SU-DHL-6 (cell line): ENCODE results near the gene OTOF.

Experiments
- H2AFZ ChIP-seq: fragments of 200-600 bp; sonication (generic); 2 replicates; pipeline ENCODE4 v1.6.1; 2014; ENCODE audit warnings: low read depth, mild to moderate bottlenecking, moderate library complexity, mixed read lengths, antibody characterized with exemption, low read length; ENCODE audit not compliant: severe bottlenecking
- H3F3A ChIP-seq: fragments of 200-600 bp; shearing (Covaris generic); 2 replicates; pipeline ENCODE4 v1.6.0; 2016; ENCODE audit warnings: antibody characterized with exemption, mild to moderate bottlenecking; ENCODE audit not compliant: insufficient read depth
- H3K27ac ChIP-seq: fragments of 200-600 bp; sonication (generic); 2 replicates; pipeline ENCODE4 v1.5.1; 2016; ENCODE audit warnings: low read depth, mild to moderate bottlenecking, low read length, moderate library complexity, mixed read lengths
- H3K27me3 ChIP-seq: fragments of 200-600 bp; sonication (generic), shearing (Covaris generic); 2 replicates; pipeline ENCODE4 v1.6.0; 2014; ENCODE audit warnings: mild to moderate bottlenecking, low read length
- H3K36me3 ChIP-seq: fragments of 200-600 bp; sonication (generic); 2 replicates; pipeline ENCODE4 v1.6.1; 2014; ENCODE audit warnings: mild to moderate bottlenecking, low read length, mixed read lengths
- H3K4me2 ChIP-seq: fragments of 300-600, 200-600 bp; shearing (Covaris generic), sonication (generic); 2 replicates; pipeline ENCODE4 v1.6.0; 2014; ENCODE audit warnings: low read length, low read depth, mild to moderate bottlenecking; ENCODE audit not compliant: poor library complexity, severe bottlenecking
- H3K4me3 ChIP-seq: fragments of 200-600 bp; sonication (generic); 2 replicates; pipeline ENCODE4 v1.5.1; 2014; ENCODE audit warnings: antibody characterized with exemption, low read length, mild to moderate bottlenecking, mixed read lengths; ENCODE audit not compliant: insufficient read depth, poor library complexity, severe bottlenecking
- H3K79me2 ChIP-seq: fragments of 200-600 bp; sonication (generic); 2 replicates; pipeline ENCODE4 v1.6.1; 2014; ENCODE audit warnings: mild to moderate bottlenecking, low read length, moderate library complexity; ENCODE audit not compliant: insufficient read depth
- H3K9ac ChIP-seq: fragments of 200-600 bp; sonication (generic); 2 replicates; pipeline ENCODE4 v1.7.0; 2014; ENCODE audit warnings: mild to moderate bottlenecking, low read length
- H3K9me2 ChIP-seq: fragments of 200-600 bp; sonication (generic); replicated peaks from 2 replicates; pipeline ENCODE4 v1.6.1; 2014; ENCODE audit warnings: low read length; ENCODE audit not compliant: insufficient read depth
- H3K9me3 ChIP-seq: fragments of 200-600 bp; sonication (generic); 2 replicates; pipeline ENCODE4 v1.6.1; 2014; ENCODE audit warnings: low read length, mixed read lengths; ENCODE audit not compliant: insufficient read depth
- H4K20me1 ChIP-seq: fragments of 200-600 bp; sonication (generic); 2 replicates; pipeline ENCODE4 v1.6.1; 2014; ENCODE audit warnings: low read depth, mild to moderate bottlenecking, antibody characterized with exemption, low read length, moderate library complexity, mixed read lengths
- EZH2phosphoT487 ChIP-seq: fragments of 200-600 bp; sonication (generic), shearing (Covaris generic); conservative IDR thresholded peaks from 2 replicates; pipeline ENCODE4 v1.6.1; 2018; ENCODE audit warnings: mild to moderate bottlenecking, antibody characterized with exemption, low read length, moderate library complexity, mixed read lengths
- TF ChIP-seq, protein P1 (sequence below): fragments of 200-600 bp; sonication (generic); IDR thresholded peaks from one replicate; pipeline ENCODE4 v1.5.1; 2017; ENCODE audit warnings: antibody characterized with exemption, mild to moderate bottlenecking, low read length, moderate library complexity; ENCODE audit not compliant: insufficient read depth, poor library complexity, severe bottlenecking

OTOF gene

DNA sequence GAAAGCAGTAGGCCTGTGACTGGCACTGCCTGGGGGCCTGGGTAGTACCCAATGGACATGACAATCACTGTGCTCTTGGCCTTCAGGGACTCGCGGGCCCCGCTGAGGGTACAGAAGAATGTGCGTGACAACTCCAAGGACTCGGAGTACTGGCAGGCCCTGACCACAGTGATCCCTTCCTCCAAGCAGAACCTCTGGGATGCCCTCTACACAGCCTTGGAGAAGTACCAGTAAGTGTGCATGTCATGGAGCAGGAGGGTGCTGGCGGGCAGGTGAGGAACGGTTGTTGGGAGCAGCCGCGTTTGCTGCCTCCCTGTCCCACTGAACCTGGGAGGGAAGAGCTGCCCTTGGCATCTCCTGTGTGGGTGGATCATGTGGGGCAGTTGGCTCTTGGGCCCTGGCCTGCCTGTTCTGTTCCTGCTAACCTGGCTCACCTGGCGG, 23.3 kb downstream of the OTOF start:
- Histone ChIP-seq H4K20me1 (no peaks in the 10 kb centered on the region), H3K27ac (no peak overlapping the region), H3F3A (no peaks in the 10 kb centered on the region), H3K9me3 (no peaks in the 10 kb centered on the region), H3K4me3 (no peak overlapping the region), H3K9ac (no peak overlapping the region), H3K27me3 (no peaks in the 10 kb centered on the region; the same call in 1 of the 2 replicates), H2AFZ (no peak overlapping the region), H3K4me2 (no peak overlapping the region), H3K9me2 (no peaks in the 10 kb centered on the region), H3K36me3 (no peaks in the 10 kb centered on the region), H3K79me2 (no peaks in the 10 kb centered on the region)
- no peak for TF ChIP-seq EZH2phosphoT487
- TF ChIP-seq, protein P1, sequence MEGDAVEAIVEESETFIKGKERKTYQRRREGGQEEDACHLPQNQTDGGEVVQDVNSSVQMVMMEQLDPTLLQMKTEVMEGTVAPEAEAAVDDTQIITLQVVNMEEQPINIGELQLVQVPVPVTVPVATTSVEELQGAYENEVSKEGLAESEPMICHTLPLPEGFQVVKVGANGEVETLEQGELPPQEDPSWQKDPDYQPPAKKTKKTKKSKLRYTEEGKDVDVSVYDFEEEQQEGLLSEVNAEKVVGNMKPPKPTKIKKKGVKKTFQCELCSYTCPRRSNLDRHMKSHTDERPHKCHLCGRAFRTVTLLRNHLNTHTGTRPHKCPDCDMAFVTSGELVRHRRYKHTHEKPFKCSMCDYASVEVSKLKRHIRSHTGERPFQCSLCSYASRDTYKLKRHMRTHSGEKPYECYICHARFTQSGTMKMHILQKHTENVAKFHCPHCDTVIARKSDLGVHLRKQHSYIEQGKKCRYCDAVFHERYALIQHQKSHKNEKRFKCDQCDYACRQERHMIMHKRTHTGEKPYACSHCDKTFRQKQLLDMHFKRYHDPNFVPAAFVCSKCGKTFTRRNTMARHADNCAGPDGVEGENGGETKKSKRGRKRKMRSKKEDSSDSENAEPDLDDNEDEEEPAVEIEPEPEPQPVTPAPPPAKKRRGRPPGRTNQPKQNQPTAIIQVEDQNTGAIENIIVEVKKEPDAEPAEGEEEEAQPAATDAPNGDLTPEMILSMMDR, result no peak

GRCh38 chr2:26453421-26454329, 24.2 kb downstream of the OTOF start:
- Histone ChIP-seq H3F3A (no peaks in the 10 kb centered on the region), H3K4me2 (no peak overlapping the region), H3K4me3 (no peak overlapping the region), H4K20me1 (no peaks in the 10 kb centered on the region), H2AFZ (no peak overlapping the region), H3K36me3 (no peaks in the 10 kb centered on the region), H3K9ac (no peak overlapping the region), H3K27ac (no peak overlapping the region), H3K27me3 (no peaks in the 10 kb centered on the region; the same call in 1 of the 2 replicates), H3K79me2 (no peaks in the 10 kb centered on the region), H3K9me3 (no peaks in the 10 kb centered on the region), H3K9me2 (no peaks in the 10 kb centered on the region)
- TF ChIP-seq EZH2phosphoT487, result no peak
- TF ChIP-seq, protein P1, result no peak

GRCh38 chr2:26451700-26452099, 26.2 kb downstream of the OTOF start:
- H3K9ac ChIP-seq, result no peak overlapping the region
- TF ChIP-seq, protein P1, result no peak
- no peak for TF ChIP-seq EZH2phosphoT487

More at GRCh38 chr2:26451700-26452099, 26.2 kb downstream of the OTOF start:
- Histone ChIP-seq H3K9me2 (no peaks in the 10 kb centered on the region), H3K79me2 (no peaks in the 10 kb centered on the region), H3K4me2 (no peak overlapping the region), H3K4me3 (no peak overlapping the region), H3K27ac (no peak overlapping the region), H3K36me3 (no peaks in the 10 kb centered on the region), H4K20me1 (no peaks in the 10 kb centered on the region), H3K9me3 (no peaks in the 10 kb centered on the region), H3F3A (no peaks in the 10 kb centered on the region), H3K27me3 (no peaks in the 10 kb centered on the region; the same call in 1 of the 2 replicates), H2AFZ (no peak overlapping the region)
